ENCODE measurements around the gene COMMD4. TPM values are rescaled to one million over a fixed set of nuclear protein-coding genes. Genes with fewer than 3 reads are reported as not detected.
"Not testable (repeated sequence)": the region's sequence is repeated elsewhere in the genome, so short reads cannot be mapped to it uniquely, and the experiment has no call there.

COMMD4 gene
- total and polyA plus RNA-seq, 4 donors = 22.3 to 80.8 (median 65.8) TPM

DNA sequence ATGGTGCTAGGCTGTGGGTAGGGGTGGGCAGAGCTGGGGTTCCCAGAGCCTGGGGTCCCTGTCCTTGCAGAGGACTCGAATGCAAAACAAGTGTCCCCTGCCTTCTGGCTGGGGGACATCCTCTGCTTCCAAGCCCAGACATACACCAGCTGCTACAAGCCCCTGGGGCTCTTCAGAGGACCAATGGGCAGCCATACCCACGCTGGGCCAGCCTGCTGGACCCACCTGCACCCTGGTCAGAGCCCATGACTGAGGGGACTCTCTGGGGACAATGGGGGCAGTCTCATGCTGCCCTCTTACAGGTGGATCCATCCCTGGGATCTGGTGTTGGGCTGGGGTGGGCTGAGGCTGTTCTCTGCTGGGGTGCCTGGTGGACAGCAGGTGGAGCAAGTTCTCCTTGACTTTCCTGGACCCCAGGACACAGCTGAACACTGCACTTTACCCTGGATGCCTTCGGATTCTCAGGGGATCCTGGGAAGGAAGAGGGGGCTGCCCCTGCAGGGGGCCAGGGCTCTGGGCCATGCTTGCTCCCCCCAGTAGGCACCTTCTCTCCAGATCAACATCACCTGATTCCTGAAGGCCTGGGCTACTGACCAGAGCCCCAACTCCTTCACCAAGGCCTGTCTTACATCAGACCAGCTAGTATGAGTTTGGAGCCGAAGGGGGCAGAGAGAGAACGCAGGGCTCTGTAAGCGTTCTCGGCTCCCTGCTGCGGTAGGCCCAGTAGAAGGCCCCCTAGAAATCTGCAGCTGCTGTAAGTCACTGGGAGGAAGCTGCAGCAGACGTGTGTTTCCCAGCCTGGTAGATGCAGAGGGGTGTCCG lies 7.2 kb upstream of the COMMD4 start:
- H3K36me3 ChIP-seq (ENCODE audit: control insufficient read depth, insufficient read depth, low read length) = no peaks in the 10 kb centered on the region

DNA sequence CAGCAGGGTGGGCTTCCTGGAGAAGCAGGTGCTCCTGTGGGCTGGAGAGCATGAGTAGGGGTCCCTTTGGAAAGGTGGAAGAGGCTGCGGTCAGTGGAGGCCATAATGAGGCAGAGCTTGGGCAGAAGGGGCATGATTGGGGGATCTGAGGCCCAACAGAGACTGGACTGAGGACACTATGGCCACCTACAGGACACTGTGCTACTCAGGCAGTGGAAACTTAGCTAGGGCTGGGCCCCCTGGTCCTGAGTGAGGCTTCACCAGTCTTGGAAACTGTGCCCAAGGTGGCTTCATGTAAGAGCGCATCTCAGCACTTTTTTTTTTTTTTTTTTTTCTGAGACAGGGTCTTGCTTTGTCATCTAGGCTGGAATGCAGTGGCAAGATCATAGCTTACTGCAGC lies 6.3 kb upstream of the COMMD4 start:
- no peak for DNase-seq (ENCODE audit: low read depth in 4 of 6, low spot score in 6 of 6)
- H3K4me3 ChIP-seq (ENCODE audit: low read depth, low read length) = no peak overlapping the region
- H3K36me3 ChIP-seq (ENCODE audit: control insufficient read depth, insufficient read depth, low read length) = no peaks in the 10 kb centered on the region
- H3K27me3 ChIP-seq (ENCODE audit: control insufficient read depth, insufficient read depth, low read length) = no peaks in the 10 kb centered on the region
- H3K27ac ChIP-seq (ENCODE audit: low read depth, low read length) = no peak overlapping the region
- no peaks in the 10 kb centered on the region for H3K4me1 ChIP-seq (ENCODE audit: control insufficient read depth, insufficient read depth, low read length)
- 95% methylated on average over 2 of the region's 2 CpGs for WGBS (ENCODE audit: insufficient coverage)
- no peaks in the 10 kb centered on the region for H3K9me3 ChIP-seq (ENCODE audit: control insufficient read depth, insufficient read depth, low read length)

More for the DNA sequence above, 7.2 kb upstream of the COMMD4 start:
- DNase-seq (ENCODE audit: low read depth in 4 of 6, low spot score in 6 of 6) = no peak
- Histone ChIP-seq H3K27me3 (ENCODE audit: control insufficient read depth, insufficient read depth, low read length) (no peaks in the 10 kb centered on the region), H3K9me3 (ENCODE audit: control insufficient read depth, insufficient read depth, low read length) (no peaks in the 10 kb centered on the region), H3K4me1 (ENCODE audit: control insufficient read depth, insufficient read depth, low read length) (no peaks in the 10 kb centered on the region), H3K27ac (ENCODE audit: low read depth, low read length) (no peak overlapping the region), H3K4me3 (ENCODE audit: low read depth, low read length) (no peak overlapping the region)
- 73% methylated on average over 9 of the region's 10 CpGs for WGBS (ENCODE audit: insufficient coverage)

DNA sequence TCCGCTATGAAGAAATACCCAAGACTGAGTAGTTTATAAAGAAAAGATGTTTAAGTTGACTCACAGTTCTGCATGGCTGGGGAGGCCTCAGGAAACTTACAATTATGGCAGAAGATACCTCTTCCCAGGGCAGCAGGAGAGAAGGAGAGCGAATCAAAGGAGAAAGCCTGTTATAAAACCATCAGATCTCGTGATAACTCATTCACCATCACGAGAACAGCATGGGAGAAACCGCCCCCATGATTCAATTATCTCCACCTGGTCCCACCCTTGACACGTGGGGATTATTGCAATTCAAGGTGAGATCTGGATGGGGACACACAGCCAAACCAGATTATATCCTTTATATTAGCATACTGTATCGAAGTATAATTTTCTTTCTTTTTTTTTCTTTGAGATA lies 3.8 kb upstream of the COMMD4 start:
- not testable (repeated sequence) for H3K4me3 ChIP-seq (ENCODE audit: low read depth, low read length); H3K27me3 ChIP-seq (ENCODE audit: control insufficient read depth, insufficient read depth, low read length); H3K27ac ChIP-seq (ENCODE audit: low read depth, low read length); H3K36me3 ChIP-seq (ENCODE audit: control insufficient read depth, insufficient read depth, low read length); H3K4me1 ChIP-seq (ENCODE audit: control insufficient read depth, insufficient read depth, low read length); H3K9me3 ChIP-seq (ENCODE audit: control insufficient read depth, insufficient read depth, low read length); DNase-seq (ENCODE audit: low read depth in 4 of 6, low spot score in 6 of 6)
- no CpG with 5 or more reads among the region's 7 CpGs for WGBS (ENCODE audit: insufficient coverage)

DNA sequence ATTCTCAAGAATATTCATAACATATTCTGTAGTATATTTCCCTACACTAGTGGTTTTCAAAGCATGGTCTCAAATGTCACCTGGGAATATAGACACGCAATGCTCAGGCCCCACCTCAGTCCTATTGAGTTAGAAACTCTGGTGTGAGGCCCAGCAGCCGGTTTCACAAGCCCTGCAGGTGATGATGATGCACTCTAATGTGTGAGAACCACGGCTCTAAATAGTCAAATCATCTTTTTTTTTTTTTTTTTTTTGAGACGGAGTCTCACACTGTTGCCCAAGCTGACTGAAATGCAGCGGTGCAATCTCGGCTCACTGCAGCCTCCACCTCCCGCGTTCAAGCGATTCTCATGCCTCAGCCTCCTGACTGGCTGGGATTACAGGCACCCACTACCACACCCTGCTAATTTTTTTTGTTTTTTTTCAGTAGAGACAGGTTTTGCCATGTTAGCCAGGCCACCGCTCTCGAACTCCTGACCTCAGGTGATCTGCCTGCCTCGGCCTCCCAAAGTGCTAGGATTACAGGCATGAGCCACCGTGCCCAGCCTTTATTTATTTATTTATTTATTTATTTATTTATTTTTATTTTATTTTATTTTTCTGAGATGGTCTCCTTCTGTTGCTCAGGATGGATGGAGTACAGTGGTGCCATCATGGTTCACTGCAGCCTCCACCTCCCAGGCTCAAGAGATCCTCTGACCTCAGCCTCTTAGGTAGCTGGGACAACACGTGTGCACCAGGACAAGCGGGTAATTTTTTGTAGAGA lies 2.0 kb upstream of the COMMD4 start:
- H3K9me3 ChIP-seq (ENCODE audit: control insufficient read depth, insufficient read depth, low read length); H3K36me3 ChIP-seq (ENCODE audit: control insufficient read depth, insufficient read depth, low read length); H3K4me1 ChIP-seq (ENCODE audit: control insufficient read depth, insufficient read depth, low read length); DNase-seq (ENCODE audit: low read depth in 4 of 6, low spot score in 6 of 6); H3K27me3 ChIP-seq (ENCODE audit: control insufficient read depth, insufficient read depth, low read length); H3K4me3 ChIP-seq (ENCODE audit: low read depth, low read length); H3K27ac ChIP-seq (ENCODE audit: low read depth, low read length): not testable (repeated sequence)
- 97% methylated on average over 7 of the region's 15 CpGs for WGBS (ENCODE audit: insufficient coverage)

DNA sequence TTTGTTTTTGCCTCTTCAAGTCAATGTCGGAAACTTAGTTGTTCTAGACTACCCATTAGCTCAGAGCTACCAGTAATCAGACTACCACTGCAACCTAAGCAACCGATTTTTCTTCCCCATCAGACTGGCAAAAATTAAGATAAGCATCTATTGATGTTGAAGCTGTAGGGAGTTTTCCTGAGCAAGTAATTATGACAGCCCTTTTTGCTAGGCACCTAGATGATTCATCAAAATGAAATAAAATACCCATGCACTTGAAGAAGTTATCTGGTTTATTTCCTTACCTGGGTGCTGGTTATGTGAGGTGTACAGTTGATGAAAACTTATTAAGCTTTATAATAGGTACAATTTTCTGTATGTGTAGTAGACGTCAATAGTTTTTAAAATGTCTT lies 554 bp upstream of the COMMD4 start:
- peak overlapping the region; percentile 86 for H3K4me3 ChIP-seq (ENCODE audit: low read depth, low read length)
- peaks cover 9% of the 10 kb centered on the region for H3K4me1 ChIP-seq (ENCODE audit: control insufficient read depth, insufficient read depth, low read length)
- no peak overlapping the region for H3K27ac ChIP-seq (ENCODE audit: low read depth, low read length)
- DNase-seq (ENCODE audit: low read depth in 4 of 6, low spot score in 6 of 6) = no peak
- WGBS (ENCODE audit: insufficient coverage) = no CpG with 5 or more reads among the region's 3 CpGs
- no peaks in the 10 kb centered on the region for H3K27me3 ChIP-seq (ENCODE audit: control insufficient read depth, insufficient read depth, low read length)
- peaks cover 20% of the 10 kb centered on the region for H3K36me3 ChIP-seq (ENCODE audit: control insufficient read depth, insufficient read depth, low read length)
- H3K9me3 ChIP-seq (ENCODE audit: control insufficient read depth, insufficient read depth, low read length) = no peaks in the 10 kb centered on the region

DNA sequence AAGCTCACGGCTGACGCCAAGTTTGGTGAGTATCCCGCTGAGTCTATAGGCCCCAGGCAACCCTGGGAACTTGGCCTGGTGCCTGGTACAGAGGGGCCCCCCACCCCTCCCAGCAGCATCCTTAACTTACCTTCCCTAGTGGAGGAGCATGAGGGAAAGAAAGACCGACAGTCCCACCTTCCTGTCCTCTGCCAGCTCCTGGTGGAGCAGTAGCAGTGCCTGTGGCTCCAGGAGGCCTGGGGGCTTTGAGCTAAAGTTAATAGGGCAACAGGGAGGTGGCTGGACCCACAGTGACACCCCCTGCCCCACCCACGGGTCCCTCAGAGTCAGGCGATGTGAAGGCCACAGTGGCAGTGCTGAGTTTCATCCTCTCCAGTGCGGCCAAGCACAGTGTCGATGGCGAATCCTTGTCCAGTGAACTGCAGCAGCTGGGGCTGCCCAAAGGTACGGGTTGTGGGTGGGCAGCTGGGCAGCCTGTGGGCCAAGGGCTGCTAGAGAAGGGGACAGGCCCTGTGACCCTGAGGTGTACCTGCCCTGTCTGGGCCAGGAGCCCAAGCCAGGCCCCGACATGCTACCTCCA lies 2.9 kb downstream of the COMMD4 start:
- 97% methylated on average over 7 of the region's 11 CpGs for WGBS (ENCODE audit: insufficient coverage)
- H3K9me3 ChIP-seq (ENCODE audit: control insufficient read depth, insufficient read depth, low read length) = no peaks in the 10 kb centered on the region
- DNase-seq (ENCODE audit: low read depth in 4 of 6, low spot score in 6 of 6) = no peak

DNA sequence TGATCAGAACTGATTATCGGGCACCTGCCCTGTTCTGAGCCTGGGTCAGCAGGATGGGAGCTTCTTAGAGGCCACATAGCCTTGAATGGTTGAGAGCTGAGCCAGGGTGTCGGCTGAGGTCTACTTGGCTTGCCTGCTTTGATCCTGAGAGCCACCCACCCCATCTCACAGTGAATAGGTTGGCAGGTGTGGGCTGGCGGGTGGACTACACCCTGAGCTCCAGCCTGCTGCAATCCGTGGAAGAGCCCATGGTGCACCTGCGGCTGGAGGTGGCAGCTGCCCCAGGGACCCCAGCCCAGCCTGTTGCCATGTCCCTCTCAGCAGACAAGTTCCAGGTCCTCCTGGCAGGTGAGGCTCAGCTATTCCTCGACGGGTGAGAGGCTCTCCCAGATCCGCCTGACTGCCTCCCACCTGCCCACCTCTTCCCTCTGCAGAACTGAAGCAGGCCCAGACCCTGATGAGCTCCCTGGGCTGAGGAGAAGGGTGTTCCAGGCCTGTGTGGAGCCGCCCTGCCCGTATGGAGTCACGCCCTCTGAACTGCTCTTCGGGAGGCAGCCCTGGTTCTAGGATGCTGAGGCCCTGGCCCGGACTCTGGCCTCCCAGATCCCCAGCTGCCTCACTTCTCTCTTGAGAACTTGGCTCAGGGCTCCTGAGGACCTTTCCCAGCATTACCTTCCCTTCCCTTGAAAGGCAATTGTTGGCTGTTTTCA lies 3.8 kb downstream of the COMMD4 start:
- peaks cover 9% of the 10 kb centered on the region for H3K4me1 ChIP-seq (ENCODE audit: control insufficient read depth, insufficient read depth, low read length)
- no peak overlapping the region for H3K27ac ChIP-seq (ENCODE audit: low read depth, low read length)
- H3K36me3 ChIP-seq (ENCODE audit: control insufficient read depth, insufficient read depth, low read length) = peaks cover 25% of the 10 kb centered on the region
- 98% methylated on average over 12 of the region's 13 CpGs for WGBS (ENCODE audit: insufficient coverage)
- no peaks in the 10 kb centered on the region for H3K27me3 ChIP-seq (ENCODE audit: control insufficient read depth, insufficient read depth, low read length)
- DNase-seq (ENCODE audit: low read depth in 4 of 6, low spot score in 6 of 6) = no peak
- H3K9me3 ChIP-seq (ENCODE audit: control insufficient read depth, insufficient read depth, low read length) = no peaks in the 10 kb centered on the region
- H3K4me3 ChIP-seq (ENCODE audit: low read depth, low read length) = no peak overlapping the region

More for the DNA sequence above, 2.9 kb downstream of the COMMD4 start:
- Histone ChIP-seq H3K4me3 (ENCODE audit: low read depth, low read length) (no peak overlapping the region), H3K36me3 (ENCODE audit: control insufficient read depth, insufficient read depth, low read length) (peaks cover 25% of the 10 kb centered on the region), H3K27ac (ENCODE audit: low read depth, low read length) (no peak overlapping the region), H3K4me1 (ENCODE audit: control insufficient read depth, insufficient read depth, low read length) (peaks cover 9% of the 10 kb centered on the region), H3K27me3 (ENCODE audit: control insufficient read depth, insufficient read depth, low read length) (no peaks in the 10 kb centered on the region)

DNA sequence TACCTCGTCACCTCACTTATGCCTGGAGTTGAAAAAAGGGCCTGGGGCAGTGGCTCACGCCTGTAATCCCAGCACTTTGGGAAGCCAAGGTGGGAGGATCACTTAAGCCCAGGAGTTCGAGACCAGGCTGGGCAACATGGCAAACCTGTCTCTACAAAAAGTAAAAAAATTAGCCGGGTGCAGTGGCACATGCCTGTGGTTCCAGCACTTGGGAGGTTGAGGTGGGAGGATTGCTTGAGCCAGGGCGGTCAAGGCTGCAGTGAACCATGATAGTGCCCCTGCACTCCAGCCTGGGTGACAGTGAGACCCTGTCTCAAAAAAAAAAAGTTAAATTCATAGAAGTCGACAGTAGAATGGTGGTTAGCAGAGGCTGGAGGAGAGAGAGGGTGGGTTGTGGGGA lies 6.4 kb downstream of the COMMD4 start:
- H3K27me3 ChIP-seq (ENCODE audit: control insufficient read depth, insufficient read depth, low read length) = no peaks in the 10 kb centered on the region
- peaks cover 7% of the 10 kb centered on the region for H3K4me1 ChIP-seq (ENCODE audit: control insufficient read depth, insufficient read depth, low read length)
- H3K27ac ChIP-seq (ENCODE audit: low read depth, low read length) = no peak overlapping the region
- no peak for DNase-seq (ENCODE audit: low read depth in 4 of 6, low spot score in 6 of 6)
- WGBS (ENCODE audit: insufficient coverage) = 85% methylated on average over 6 of the region's 6 CpGs
- H3K9me3 ChIP-seq (ENCODE audit: control insufficient read depth, insufficient read depth, low read length) = no peaks in the 10 kb centered on the region
- H3K4me3 ChIP-seq (ENCODE audit: low read depth, low read length) = no peak overlapping the region
- peaks cover 25% of the 10 kb centered on the region for H3K36me3 ChIP-seq (ENCODE audit: control insufficient read depth, insufficient read depth, low read length)

DNA sequence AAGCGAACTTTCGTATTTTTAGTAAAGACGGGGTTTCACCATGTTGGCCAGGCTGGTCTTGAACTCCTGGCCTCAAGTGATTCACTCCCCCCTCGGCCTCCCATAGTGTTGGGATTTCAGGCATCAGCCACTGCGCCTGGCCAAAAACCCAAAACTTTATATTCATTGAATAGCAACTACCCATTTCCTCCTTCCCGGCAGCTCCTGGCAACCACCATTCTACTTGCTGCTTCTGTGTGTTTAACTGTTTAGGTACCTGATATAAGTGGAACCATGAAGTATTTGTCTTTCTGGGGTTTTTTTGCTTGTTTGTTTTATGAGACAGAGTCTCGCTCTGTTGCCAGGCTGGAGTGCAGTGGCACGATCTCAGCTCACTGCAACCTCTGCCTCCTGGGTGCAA lies 8.1 kb downstream of the COMMD4 start:
- H3K27ac ChIP-seq (ENCODE audit: low read depth, low read length); H3K27me3 ChIP-seq (ENCODE audit: control insufficient read depth, insufficient read depth, low read length); H3K9me3 ChIP-seq (ENCODE audit: control insufficient read depth, insufficient read depth, low read length); H3K4me3 ChIP-seq (ENCODE audit: low read depth, low read length): not testable (repeated sequence)
- WGBS (ENCODE audit: insufficient coverage) = 47% methylated on average over 5 of the region's 8 CpGs
- Histone ChIP-seq H3K36me3 (ENCODE audit: control insufficient read depth, insufficient read depth, low read length) (peaks cover 21% of the 10 kb centered on the region), H3K4me1 (ENCODE audit: control insufficient read depth, insufficient read depth, low read length) (peaks cover 23% of the 10 kb centered on the region)
- peak in 2 of 6 donors; percentile 31 to 58 for DNase-seq (ENCODE audit: low read depth in 4 of 6, low spot score in 6 of 6)

Measured in spinal cord (tissue), 10 donors.